K562 (cell line): ENCODE data around the gene DVL2. TPM values are rescaled to one million over a fixed set of nuclear protein-coding genes. Genes with fewer than 3 reads are reported as not detected.

Source experiments
- ATF2 ChIP-seq: sonication (generic); formaldehyde crosslinking; IDR thresholded peaks from 2 replicates; pipeline ENCODE4 v1.8.1; 2022; ENCODE audit warnings: missing genetic modification reagents
- CCAR2 ChIP-seq: fragments of 200-400 bp; formaldehyde crosslinking; IDR thresholded peaks from 2 replicates; pipeline ENCODE4 v1.6.1; 2017; ENCODE audit warnings: mild to moderate bottlenecking, low read depth, low read length
- CREB1 ChIP-seq, 2 experiments: sonication (generic) in 1 of 2; formaldehyde crosslinking in 1 of 2; IDR thresholded peaks; 2 replicates each; pipeline versions ENCODE4 v1.6.1 to v1.8.0; 2012 to 2022; ENCODE audit warnings: inconsistent platforms in 1 of 2, mild to moderate bottlenecking in 1 of 2, missing genetic modification reagents in 1 of 2, moderate library complexity in 1 of 2
- CREBBP ChIP-seq: IDR thresholded peaks from one replicate; pipeline ENCODE4 v1.6.1; 2012; ENCODE audit warnings: low read depth, mild to moderate bottlenecking, control low read depth, inconsistent platforms, low read length
- CXXC5 ChIP-seq: fragments of 250-450 bp; sonication (Bioruptor Pico); IDR thresholded peaks from 2 replicates; pipeline ENCODE4 v1.8.0; 2022; ENCODE audit warnings: inconsistent platforms, mild to moderate bottlenecking, moderate library complexity
- ELF4 ChIP-seq: fragments of 450-650 bp; formaldehyde crosslinking; IDR thresholded peaks from 2 replicates; pipeline ENCODE4 v1.4.0; 2022; ENCODE audit warnings: missing genetic modification characterization
- HCFC1 ChIP-seq: IDR thresholded peaks from 2 replicates; pipeline ENCODE4 v1.6.1; 2012; ENCODE audit warnings: low read depth, low read length, improper control_type of control experiment
- HMGN3 ChIP-seq: IDR thresholded peaks from 2 replicates; pipeline ENCODE4 v1.6.1; 2011; ENCODE audit warnings: borderline replicate concordance, low read depth, mild to moderate bottlenecking, mixed read lengths, low read length; ENCODE audit not compliant: insufficient read length; ENCODE audit errors: extremely low read depth
- HMGXB4 ChIP-seq: sonication (generic); formaldehyde crosslinking; IDR thresholded peaks from 2 replicates; pipeline ENCODE4 v1.8.1; 2023; ENCODE audit warnings: mild to moderate bottlenecking, missing genetic modification reagents
- ID3 ChIP-seq, 2 experiments: fragments of 250-450 bp in 1 of 2; fragments of 450-650 bp in 1 of 2; sonication (Bioruptor Pico) in 1 of 2; IDR thresholded peaks; 2 replicates each; pipeline versions ENCODE4 v1.6.1 to v1.8.0; 2016 to 2021; ENCODE audit warnings: mild to moderate bottlenecking in 2 of 2, moderate library complexity in 2 of 2, missing compliant biosample characterization in 1 of 2, missing genetic modification characterization in 1 of 2
- ILF3 ChIP-seq: fragments of 450-650 bp; IDR thresholded peaks from 2 replicates; pipeline ENCODE4 v1.6.1; 2018; ENCODE audit warnings: antibody characterized with exemption, mild to moderate bottlenecking, moderate library complexity, borderline replicate concordance
- JUND ChIP-seq, 2 experiments: IDR thresholded peaks; 2 replicates in 1 of 2; 3 replicates in 1 of 2; pipeline ENCODE4 v1.6.1; 2011; ENCODE audit warnings: borderline replicate concordance in 2 of 2, low read depth in 2 of 2, low read length in 2 of 2, improper control_type of control experiment in 1 of 2, missing biosample characterization in 1 of 2, missing genetic modification characterization in 1 of 2, missing genetic modification reagents in 1 of 2
- NFIX ChIP-seq: fragments of 250-450 bp; sonication (Bioruptor Pico); IDR thresholded peaks from 2 replicates; pipeline ENCODE4 v1.4.0; 2020; ENCODE audit warnings: low read depth, mild to moderate bottlenecking, moderate library complexity
- PRDM10 ChIP-seq: fragments of 450-650 bp; IDR thresholded peaks from 2 replicates; pipeline ENCODE4 v1.6.1; 2018; ENCODE audit not compliant: partially characterized antibody
- SAFB ChIP-seq: fragments of 200-400 bp; formaldehyde crosslinking; IDR thresholded peaks from 2 replicates; pipeline ENCODE4 v1.6.1; 2017; ENCODE audit warnings: low read depth, low read length, borderline replicate concordance
- ZNF197 ChIP-seq: fragments of 200-800 bp; sonication (Bioruptor generic); IDR thresholded peaks from 2 replicates; pipeline ENCODE4 v1.6.1; 2016; ENCODE audit warnings: low read depth, missing genetic modification characterization, missing compliant biosample characterization
- ZNF507 ChIP-seq: conservative IDR thresholded peaks from 2 replicates; pipeline ENCODE4 v1.6.1; 2017; ENCODE audit warnings: missing genetic modification characterization, missing compliant biosample characterization
- ZNF780A ChIP-seq: fragments of 250-450 bp; sonication (Bioruptor Pico); IDR thresholded peaks from 2 replicates; pipeline ENCODE4 v1.5.0; 2021; ENCODE audit warnings: mild to moderate bottlenecking
- polyA plus RNA-seq, 8 experiments: library from polyadenylated mRNA; depleted of rRNA in 4 of 8; stranded (reverse) in 5 of 8; unstranded in 3 of 8; fragments of >200 nt; fragmentation: Nextera tagmentation in 2 of 8; fragmentation: Illumina TruSeq in 1 of 8; extraction: Ambion mirVana in 2 of 8; extraction: Trizol in 1 of 8; gene quantifications; 2 replicates each; pipeline versions ENCODE4 v1.2.1 to v1.2.3, GENCODE V29; 2011 to 2014; ENCODE audit warnings: inconsistent platforms in 1 of 8, missing spikeins in 1 of 8
- total RNA-seq, 7 experiments: library from RNA; depleted of rRNA in 6 of 7; stranded (reverse); fragments of >200 nt in 6 of 7; fragmentation: Illumina TruSeq in 2 of 7; extraction: Trizol in 2 of 7; gene quantifications; 2 replicates each; pipeline versions ENCODE4 v1.2.1 to v1.2.3, GENCODE V29; 2011 to 2021; ENCODE audit warnings: low replicate concordance in 1 of 7

The DVL2 gene
- total and polyA plus RNA-seq, 9 of the 15 experiments (the other 6 are each of a cell fraction or from before 2014, with no cell fraction given): 1.3 to 49.5 (median 24.3) TPM

GRCh38 chr17:7219812-7220592 is 14.3 kb downstream of the DVL2 start, which contains the start of the genes ACADVL and DLG4 (continued):
- TF ChIP-seq ILF3: no peak
- peak; percentile 91 for TF ChIP-seq JUND (IDR thresholded peaks at IDR 0.05; ENCODE audit: borderline replicate concordance, low read depth, low read length)
- peak; percentile 69; the same call in 1 of the 3 replicates for TF ChIP-seq JUND (tag; IDR thresholded peaks at IDR 0.05; ENCODE audit: borderline replicate concordance, low read depth, low read length)
- TF ChIP-seq CREBBP: no peak
- peak; percentile 37; the same call in 1 of the 2 replicates for TF ChIP-seq ELF4 (CRISPR knock-in tag)
- TF ChIP-seq CCAR2: no peak
- TF ChIP-seq ATF2 (CRISPR knock-in tag): no peak
- TF ChIP-seq CXXC5 (CRISPR knock-in tag): 0 out of 2 replicates have a peak, but pooled peaks have one; percentile 30
- TF ChIP-seq ZNF507 (tag): no peak
- TF ChIP-seq HMGN3: peak; percentile 31
- TF ChIP-seq ZNF780A (CRISPR knock-in tag): no peak
- TF ChIP-seq HCFC1: peak; percentile 93
- TF ChIP-seq HMGXB4 (CRISPR knock-in tag): no peak
- no peak for TF ChIP-seq PRDM10
- no peak for TF ChIP-seq NFIX (CRISPR knock-in tag)
- no peak for TF ChIP-seq ZNF197 (CRISPR knock-in tag)
- TF ChIP-seq SAFB: no peak
- TF ChIP-seq CREB1 (IDR thresholded peaks at IDR 0.05): 0 out of 2 replicates have a peak, but pooled peaks have one; percentile 33
- peak; percentile 47; the same call in 1 of the 2 replicates for TF ChIP-seq CREB1 (CRISPR knock-in tag; IDR thresholded peaks at IDR 0.05)
- TF ChIP-seq ID3 (CRISPR knock-in tag; IDR thresholded peaks at IDR 0.05): no peak
- no peak for TF ChIP-seq ID3 (tag; IDR thresholded peaks at IDR 0.05)
